Mesendoderm (in vitro differentiated cells): Measurements from ENCODE around the gene TMEM54.

Source experiments
- DNase-seq: peaks from one replicate; pipeline ENCODE4 v3.0.0; 2013
- H2AK5ac ChIP-seq: 2 replicates; pipeline ENCODE4 v1.6.1; 2013; ENCODE audit warnings: low read length, inconsistent platforms
- H2BK120ac ChIP-seq: 2 replicates; pipeline ENCODE4 v1.6.1; 2013; ENCODE audit warnings: low read depth, mild to moderate bottlenecking, low read length, moderate library complexity, mixed read lengths
- H2BK15ac ChIP-seq: replicated peaks from 2 replicates; pipeline ENCODE4 v1.6.1; 2013; ENCODE audit warnings: low read depth, mild to moderate bottlenecking, moderate library complexity
- H2BK5ac ChIP-seq: 2 replicates; pipeline ENCODE4 v1.6.1; 2013; ENCODE audit warnings: low read length, inconsistent platforms
- H3K18ac ChIP-seq: 2 replicates; pipeline ENCODE4 v1.6.1; 2013; ENCODE audit warnings: mild to moderate bottlenecking, low read length, mixed read lengths
- H3K23ac ChIP-seq: one replicate; pipeline ENCODE4 v1.6.1; 2013; ENCODE audit warnings: low read length
- H3K27ac ChIP-seq: 2 replicates; pipeline ENCODE4 v1.5.1; 2013; ENCODE audit warnings: low read depth, mild to moderate bottlenecking, inconsistent platforms, low read length, moderate library complexity
- H3K27me3 ChIP-seq: 2 replicates; pipeline ENCODE4 v1.6.1; 2013; ENCODE audit warnings: low read length, control low read depth, mild to moderate bottlenecking, inconsistent platforms; ENCODE audit not compliant: insufficient read depth, poor library complexity
- H3K36me3 ChIP-seq: 2 replicates; pipeline ENCODE4 v1.6.1; 2013; ENCODE audit warnings: low read length, inconsistent platforms; ENCODE audit not compliant: control insufficient read depth, insufficient read depth
- H3K4ac ChIP-seq: one replicate; pipeline ENCODE4 v1.6.1; 2013; ENCODE audit warnings: low read depth, mild to moderate bottlenecking, low read length, moderate library complexity
- H3K4me1 ChIP-seq: 2 replicates; pipeline ENCODE4 v1.6.1; 2013; ENCODE audit warnings: low read depth, low read length, inconsistent platforms; ENCODE audit not compliant: control insufficient read depth
- H3K4me2 ChIP-seq: 2 replicates; pipeline ENCODE4 v1.6.1; 2013; ENCODE audit warnings: low read length
- H3K4me3 ChIP-seq: 2 replicates; pipeline ENCODE4 v1.5.1; 2013; ENCODE audit warnings: mild to moderate bottlenecking, low read length
- H3K56ac ChIP-seq: one replicate; pipeline ENCODE4 v1.6.1; 2013; ENCODE audit warnings: low read length
- H3K79me1 ChIP-seq: 2 replicates; pipeline ENCODE4 v1.6.1; 2013; ENCODE audit warnings: low read length, inconsistent platforms
- H3K79me2 ChIP-seq: 2 replicates; pipeline ENCODE4 v1.6.1; 2013; ENCODE audit warnings: mild to moderate bottlenecking, low read length; ENCODE audit not compliant: control insufficient read depth, insufficient read depth
- H3K9ac ChIP-seq: 2 replicates; pipeline ENCODE4 v1.6.1; 2013; ENCODE audit warnings: low read length, inconsistent platforms
- H4K5ac ChIP-seq: one replicate; pipeline ENCODE4 v1.6.1; 2013; ENCODE audit warnings: low read length
- H4K8ac ChIP-seq: one replicate; pipeline ENCODE4 v1.6.1; 2013; ENCODE audit warnings: low read depth, mild to moderate bottlenecking, control low read depth, low read length, moderate library complexity
- WGBS: extraction: QIAGEN DNeasy Blood & Tissue Kit; methylation state at CpG from one replicate; pipeline ENCODE4 v1.1.7; 2013; ENCODE audit warnings: low lambda C conversion rate, missing lambda C conversion rate; ENCODE audit not compliant: insufficient coverage; ENCODE audit errors: extremely low coverage; 5-methylcytosine and 5-hydroxymethylcytosine counted together

Gene TMEM54

DNA sequence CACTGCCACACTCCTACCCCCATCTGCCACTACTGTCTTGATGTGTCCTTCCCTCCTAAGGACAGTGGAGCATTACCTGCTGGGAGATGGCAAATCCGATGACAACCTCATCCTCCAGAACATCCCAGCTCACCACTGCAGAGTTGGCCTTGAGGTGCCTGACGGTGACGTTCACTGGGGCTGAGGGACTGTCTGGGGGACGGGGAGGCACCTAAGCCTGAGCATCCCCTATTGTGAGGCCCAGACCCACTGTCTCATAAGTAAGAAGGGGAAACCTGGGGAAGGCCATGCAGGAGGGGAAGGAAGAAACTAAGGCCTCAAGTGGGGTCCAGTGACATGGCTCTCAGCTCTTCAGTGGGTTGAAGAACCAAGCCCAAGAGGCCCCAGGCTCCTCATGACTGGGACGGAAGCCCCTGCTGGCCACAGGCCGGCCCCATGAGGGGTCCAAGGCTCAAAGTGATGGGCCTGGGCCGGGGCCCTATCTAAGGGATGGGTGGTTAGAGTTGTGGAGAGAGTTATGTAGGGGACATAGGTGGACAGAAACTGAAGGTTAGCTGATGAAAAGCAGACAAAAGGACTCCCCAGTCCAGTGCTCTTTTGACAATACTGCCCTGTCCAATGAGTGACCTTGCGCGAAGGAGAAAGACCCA is 32.3 kb downstream of the TMEM54 start:
- no peak overlapping the region for H3K56ac ChIP-seq
- no peak overlapping the region for H3K4me2 ChIP-seq
- H4K5ac ChIP-seq, result no peak overlapping the region
- no peak overlapping the region for H2BK15ac ChIP-seq
- H3K18ac ChIP-seq, result no peak overlapping the region
- no peaks in the 10 kb centered on the region for H3K79me2 ChIP-seq
- no CpG with 5 or more reads among the region's 9 CpGs for WGBS
- no peaks in the 10 kb centered on the region for H3K79me1 ChIP-seq
- H2BK120ac ChIP-seq, result no peak overlapping the region
- H3K23ac ChIP-seq, result no peak overlapping the region
- peaks cover 6% of the 10 kb centered on the region for H3K4me1 ChIP-seq
- no peak overlapping the region for H3K9ac ChIP-seq
- no peak for DNase-seq
- no peak overlapping the region for H3K4ac ChIP-seq
- no peaks in the 10 kb centered on the region for H3K27me3 ChIP-seq
- H3K27ac ChIP-seq, result no peak overlapping the region
- no peak overlapping the region for H3K4me3 ChIP-seq
- no peaks in the 10 kb centered on the region for H3K36me3 ChIP-seq
- H2BK5ac ChIP-seq, result no peak overlapping the region
- no peak overlapping the region for H2AK5ac ChIP-seq
- no peak overlapping the region for H4K8ac ChIP-seq

DNA sequence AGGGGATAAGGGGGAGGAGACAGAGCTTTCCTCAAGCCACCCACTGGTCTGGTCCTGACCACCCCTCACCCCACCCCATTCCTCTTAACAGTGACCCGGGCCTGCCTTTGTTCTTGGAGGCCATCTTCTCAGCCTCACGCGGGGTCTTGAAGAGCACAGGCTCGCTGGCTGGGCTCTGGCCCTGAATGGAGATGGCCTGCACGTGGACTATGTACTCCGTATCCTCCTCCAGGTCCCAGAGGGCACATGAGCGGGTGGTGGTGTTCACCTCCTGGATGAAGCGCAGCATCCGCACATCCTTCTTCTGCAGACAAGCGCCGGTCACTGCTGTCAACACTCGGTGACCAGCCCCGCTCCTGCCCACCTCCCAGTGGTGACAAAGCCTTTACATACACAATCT is 33.1 kb downstream of the TMEM54 start:
- H3K4me1 ChIP-seq, result peaks cover 6% of the 10 kb centered on the region
- H3K36me3 ChIP-seq, result no peaks in the 10 kb centered on the region

DNA sequence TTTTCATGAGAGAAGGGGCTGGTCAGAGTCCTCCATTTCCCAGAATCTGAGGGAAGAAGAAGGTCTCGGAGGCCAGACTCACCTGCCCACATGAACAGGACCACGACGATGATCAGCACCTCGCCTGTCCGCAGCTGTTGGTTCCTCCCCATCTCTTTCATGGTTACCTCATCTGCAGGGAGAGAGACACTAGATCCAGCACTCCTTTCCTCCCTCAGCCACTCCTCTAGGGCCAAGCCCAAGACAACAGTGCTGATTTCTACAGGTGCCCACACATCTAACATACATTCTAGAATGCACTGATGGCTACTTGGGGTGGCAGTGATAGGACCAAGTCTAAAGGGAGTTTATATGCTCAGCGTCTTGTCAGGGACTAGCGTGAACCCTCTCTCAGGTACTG is 33.5 kb downstream of the TMEM54 start:
- no CpG with 5 or more reads among the region's 7 CpGs for WGBS
- no peaks in the 10 kb centered on the region for H3K36me3 ChIP-seq
- peaks cover 6% of the 10 kb centered on the region for H3K4me1 ChIP-seq
- no peak overlapping the region for H3K4ac ChIP-seq
- H3K4me2 ChIP-seq, result no peak overlapping the region
- no peak overlapping the region for H3K23ac ChIP-seq
- H4K8ac ChIP-seq, result no peak overlapping the region
- no peaks in the 10 kb centered on the region for H3K79me2 ChIP-seq
- H2BK120ac ChIP-seq, result no peak overlapping the region
- DNase-seq, result no peak
- no peaks in the 10 kb centered on the region for H3K27me3 ChIP-seq
- no peak overlapping the region for H2BK15ac ChIP-seq
- no peak overlapping the region for H3K27ac ChIP-seq
- H2AK5ac ChIP-seq, result no peak overlapping the region
- H3K56ac ChIP-seq, result no peak overlapping the region
- H3K18ac ChIP-seq, result no peak overlapping the region
- no peak overlapping the region for H2BK5ac ChIP-seq
- no peak overlapping the region for H3K4me3 ChIP-seq
- H4K5ac ChIP-seq, result no peak overlapping the region
- H3K9ac ChIP-seq, result no peak overlapping the region
- no peaks in the 10 kb centered on the region for H3K79me1 ChIP-seq

More for the DNA sequence above, 33.1 kb downstream of the TMEM54 start:
- H2BK15ac ChIP-seq, result no peak overlapping the region
- H4K8ac ChIP-seq, result no peak overlapping the region
- no peaks in the 10 kb centered on the region for H3K79me2 ChIP-seq
- no CpG with 5 or more reads among the region's 13 CpGs for WGBS
- H3K4me3 ChIP-seq, result no peak overlapping the region
- no peak overlapping the region for H2BK5ac ChIP-seq
- H3K4me2 ChIP-seq, result no peak overlapping the region
- H3K18ac ChIP-seq, result no peak overlapping the region
- no peak overlapping the region for H2AK5ac ChIP-seq
- DNase-seq, result no peak
- no peak overlapping the region for H3K56ac ChIP-seq
- H2BK120ac ChIP-seq, result no peak overlapping the region
- H3K23ac ChIP-seq, result no peak overlapping the region
- no peaks in the 10 kb centered on the region for H3K27me3 ChIP-seq
- no peaks in the 10 kb centered on the region for H3K79me1 ChIP-seq
- no peak overlapping the region for H3K9ac ChIP-seq
- no peak overlapping the region for H3K27ac ChIP-seq
- no peak overlapping the region for H3K4ac ChIP-seq
- H4K5ac ChIP-seq, result no peak overlapping the region

- Histone ChIP-seq H3K23ac (no peak overlapping the region), H2AK5ac (no peak overlapping the region), H3K4me2 (no peak overlapping the region), H3K79me1 (no peaks in the 10 kb centered on the region), H2BK5ac (no peak overlapping the region), H3K27me3 (no peaks in the 10 kb centered on the region), H3K79me2 (no peaks in the 10 kb centered on the region), H3K4me3 (no peak overlapping the region), H3K4ac (no peak overlapping the region), H2BK120ac (no peak overlapping the region), H4K8ac (no peak overlapping the region), H3K36me3 (no peaks in the 10 kb centered on the region), H2BK15ac (no peak overlapping the region), H3K27ac (no peak overlapping the region), H3K18ac (no peak overlapping the region), H3K4me1 (peaks cover 5% of the 10 kb centered on the region), H3K56ac (no peak overlapping the region), H3K9ac (no peak overlapping the region), H4K5ac (no peak overlapping the region)
- DNase-seq, result no peak
- WGBS, result no CpG with 5 or more reads among the region's 5 CpGs
Observed at GRCh38 chr1:32867151-32867550, 34.0 kb downstream of the TMEM54 start.

DNA sequence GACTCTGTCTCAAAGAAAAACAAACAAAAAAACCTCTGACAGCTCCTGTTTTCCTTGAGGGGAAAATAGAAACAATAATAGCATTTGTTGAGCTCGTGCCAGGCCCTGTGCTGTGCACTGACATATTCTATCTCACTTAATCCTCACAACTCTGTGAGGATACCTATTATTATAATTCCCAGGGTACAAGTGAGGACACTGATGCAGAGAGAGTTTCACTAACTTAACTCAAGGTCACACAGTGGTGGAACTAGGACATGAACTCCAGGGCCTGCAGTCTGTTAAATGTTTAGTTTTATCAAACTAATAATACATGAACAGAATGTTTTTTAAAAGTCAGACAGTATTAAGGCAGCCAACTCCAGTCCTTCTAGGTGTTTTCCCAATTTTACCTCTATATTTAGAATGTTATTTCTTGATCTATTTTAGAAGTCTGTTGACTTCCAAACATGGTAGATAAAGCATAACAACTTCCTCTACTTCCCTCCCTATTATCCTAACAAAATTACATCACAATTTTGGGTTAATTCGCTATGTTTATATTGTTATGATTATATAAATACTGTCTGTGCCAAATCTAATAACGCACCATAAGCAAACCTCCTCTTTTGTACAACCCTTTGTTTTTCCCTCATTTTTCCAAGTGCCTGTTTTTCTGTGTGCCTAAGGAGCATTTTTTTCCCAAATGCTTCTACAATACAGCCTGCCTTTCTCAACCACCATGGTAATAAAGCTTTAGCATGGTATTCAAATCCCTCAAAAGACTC is 35.4 kb downstream of the TMEM54 start:
- Histone ChIP-seq H3K9ac (no peak overlapping the region), H2AK5ac (no peak overlapping the region), H2BK5ac (no peak overlapping the region), H4K5ac (no peak overlapping the region), H3K36me3 (no peaks in the 10 kb centered on the region), H3K23ac (no peak overlapping the region), H2BK120ac (no peak overlapping the region), H3K27me3 (no peaks in the 10 kb centered on the region), H3K79me1 (no peaks in the 10 kb centered on the region), H2BK15ac (no peak overlapping the region), H3K4ac (no peak overlapping the region), H3K4me3 (no peak overlapping the region), H3K27ac (no peak overlapping the region), H4K8ac (no peak overlapping the region), H3K4me2 (no peak overlapping the region), H3K18ac (no peak overlapping the region), H3K4me1 (no peaks in the 10 kb centered on the region), H3K79me2 (no peaks in the 10 kb centered on the region), H3K56ac (no peak overlapping the region)
- no CpG with 5 or more reads among the region's 3 CpGs for WGBS
- DNase-seq, result no peak
